ENCODE data around the gene STXBP5.

DNA sequence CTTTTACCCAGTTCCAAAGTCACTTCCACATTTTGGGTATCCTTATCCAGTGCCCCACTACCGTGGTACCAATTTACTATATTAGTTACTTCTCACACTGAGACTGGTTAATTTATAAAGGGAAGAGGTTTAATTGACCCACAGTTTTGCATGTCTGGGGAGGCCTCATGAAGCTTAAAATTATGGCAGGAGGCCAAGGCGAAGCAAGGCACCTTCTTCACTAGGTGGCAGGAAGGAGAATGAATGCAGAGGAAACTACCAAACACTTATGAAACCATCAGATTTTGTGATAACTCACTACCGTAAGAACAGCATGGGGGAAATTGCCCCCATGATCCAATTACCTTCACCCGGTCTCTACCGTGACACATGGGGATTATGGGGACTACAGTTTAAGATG is 197.6 kb downstream of the STXBP5 start:
- TF ChIP-seq POLR2A (IDR thresholded peaks at IDR 0.05): no peak
- TF ChIP-seq, protein P1, sequence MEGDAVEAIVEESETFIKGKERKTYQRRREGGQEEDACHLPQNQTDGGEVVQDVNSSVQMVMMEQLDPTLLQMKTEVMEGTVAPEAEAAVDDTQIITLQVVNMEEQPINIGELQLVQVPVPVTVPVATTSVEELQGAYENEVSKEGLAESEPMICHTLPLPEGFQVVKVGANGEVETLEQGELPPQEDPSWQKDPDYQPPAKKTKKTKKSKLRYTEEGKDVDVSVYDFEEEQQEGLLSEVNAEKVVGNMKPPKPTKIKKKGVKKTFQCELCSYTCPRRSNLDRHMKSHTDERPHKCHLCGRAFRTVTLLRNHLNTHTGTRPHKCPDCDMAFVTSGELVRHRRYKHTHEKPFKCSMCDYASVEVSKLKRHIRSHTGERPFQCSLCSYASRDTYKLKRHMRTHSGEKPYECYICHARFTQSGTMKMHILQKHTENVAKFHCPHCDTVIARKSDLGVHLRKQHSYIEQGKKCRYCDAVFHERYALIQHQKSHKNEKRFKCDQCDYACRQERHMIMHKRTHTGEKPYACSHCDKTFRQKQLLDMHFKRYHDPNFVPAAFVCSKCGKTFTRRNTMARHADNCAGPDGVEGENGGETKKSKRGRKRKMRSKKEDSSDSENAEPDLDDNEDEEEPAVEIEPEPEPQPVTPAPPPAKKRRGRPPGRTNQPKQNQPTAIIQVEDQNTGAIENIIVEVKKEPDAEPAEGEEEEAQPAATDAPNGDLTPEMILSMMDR (IDR thresholded peaks at IDR 0.05): no peak

All from thyroid gland (tissue), 4 donors.